Hepatocyte (in vitro differentiated cells): ENCODE measurements around the gene RHEBL1. TPM values are rescaled to one million over a fixed set of nuclear protein-coding genes. Genes with fewer than 3 reads are reported as not detected.
A peak's percentile ranks its signal among the peaks of the same experiment; 100 is the strongest.

Source experiments
- DNase-seq: peaks from one replicate; pipeline ENCODE4 v3.0.0-alpha.2; 2016; ENCODE audit warnings: low spot score
- H2AFZ ChIP-seq: fragments of 200-600 bp; sonication (generic); 2 replicates; pipeline ENCODE4 v1.6.0; 2016; ENCODE audit warnings: antibody characterized with exemption, mild to moderate bottlenecking
- H3K27ac ChIP-seq: fragments of 200-600 bp; sonication (generic); 2 replicates; pipeline ENCODE4 v1.5.1; 2016; ENCODE audit warnings: mild to moderate bottlenecking
- H3K27me3 ChIP-seq: fragments of 200-600 bp; sonication (generic); 2 replicates; pipeline ENCODE4 v1.6.1; 2016
- H3K36me3 ChIP-seq: fragments of 200-600 bp; sonication (generic); replicated peaks from 2 replicates; pipeline ENCODE4 v1.5.1; 2016; ENCODE audit warnings: low read depth; ENCODE audit not compliant: insufficient read depth
- H3K4me1 ChIP-seq: fragments of 200-600 bp; sonication (generic); 2 replicates; pipeline ENCODE4 v1.5.1; 2016; ENCODE audit warnings: mild to moderate bottlenecking, moderate library complexity; ENCODE audit not compliant: insufficient read depth
- H3K4me2 ChIP-seq: fragments of 200-600 bp; sonication (generic); 2 replicates; pipeline ENCODE4 v1.6.0; 2016
- H3K4me3 ChIP-seq: fragments of 200-600 bp; sonication (generic); 2 replicates; pipeline ENCODE4 v1.5.1; 2016; ENCODE audit warnings: mild to moderate bottlenecking
- H3K79me2 ChIP-seq: fragments of 200-600 bp; sonication (generic); 2 replicates; pipeline ENCODE4 v1.6.0; 2017; ENCODE audit warnings: mild to moderate bottlenecking
- H3K9me2 ChIP-seq: fragments of 200-600 bp; sonication (generic); replicated peaks from 2 replicates; pipeline ENCODE4 v1.6.0; 2017; ENCODE audit warnings: mild to moderate bottlenecking; ENCODE audit not compliant: insufficient read depth
- H3K9me3 ChIP-seq: fragments of 200-600 bp; sonication (generic); 2 replicates; pipeline ENCODE4 v1.5.1; 2016; ENCODE audit warnings: low read depth, mild to moderate bottlenecking
- H4K20me1 ChIP-seq: fragments of 200-600 bp; sonication (generic); 2 replicates; pipeline ENCODE4 v1.6.0; 2016; ENCODE audit warnings: mild to moderate bottlenecking; ENCODE audit not compliant: insufficient read depth, poor library complexity, severe bottlenecking
- CTCF ChIP-seq: fragments of 200-600 bp; sonication (generic); IDR thresholded peaks from 2 replicates; pipeline ENCODE4 v1.5.1; 2016; ENCODE audit warnings: antibody characterized with exemption, mild to moderate bottlenecking; ENCODE audit not compliant: poor library complexity
- EZH2 ChIP-seq: fragments of 200-600 bp; sonication (generic); IDR thresholded peaks from 2 replicates; pipeline ENCODE4 v1.6.1; 2016; ENCODE audit warnings: antibody characterized with exemption, mild to moderate bottlenecking, borderline replicate concordance
- EZH2phosphoT487 ChIP-seq: fragments of 200-600 bp; sonication (generic); IDR thresholded peaks from one replicate; pipeline ENCODE4 v1.6.1; 2018; ENCODE audit warnings: antibody characterized with exemption, mild to moderate bottlenecking, low read depth, moderate library complexity; ENCODE audit not compliant: unreplicated experiment, severe bottlenecking
- WGBS: methylation state at CpG from one replicate; pipeline ENCODE4 v1.1.6; 2016; ENCODE audit warnings: low lambda C conversion rate; ENCODE audit errors: missing lambda C conversion rate; 5-methylcytosine and 5-hydroxymethylcytosine counted together
- polyA plus RNA-seq: library from polyadenylated mRNA; unstranded; fragments of >200 nt; fragmentation: Nextera tagmentation; extraction: Ambion mirVana; gene quantifications from 2 replicates; pipeline ENCODE4 v1.2.1, GENCODE V29; 2016
- total RNA-seq: library from RNA; depleted of rRNA; stranded (reverse); fragments of >200 nt; gene quantifications from 2 replicates; pipeline ENCODE4 v1.2.3, GENCODE V29; 2014

Gene RHEBL1
- total and polyA plus RNA-seq, 2 experiments from 2014 or later = 0.30 TPM; not detected in 1

GRCh38 chr12:49100380-49100779 lies 30.6 kb upstream of the RHEBL1 start:
- H3K4me3 ChIP-seq = no peak overlapping the region
- no peaks in the 10 kb centered on the region for H3K36me3 ChIP-seq
- H3K27ac ChIP-seq = no peak overlapping the region
- H2AFZ ChIP-seq = no peak overlapping the region
- no peak for DNase-seq
- H3K27me3 ChIP-seq = peaks cover 4% of the 10 kb centered on the region
- peaks cover 8% of the 10 kb centered on the region for H4K20me1 ChIP-seq
- TF ChIP-seq EZH2 = no peak
- no peak for TF ChIP-seq CTCF
- no peak for TF ChIP-seq EZH2phosphoT487
- WGBS = 87% methylated on average over 6 of the region's 6 CpGs
- H3K4me1 ChIP-seq = no peaks in the 10 kb centered on the region
- H3K4me2 ChIP-seq = no peak overlapping the region
- H3K9me3 ChIP-seq = no peaks in the 10 kb centered on the region
- H3K9me2 ChIP-seq = no peaks in the 10 kb centered on the region
- peaks cover 9% of the 10 kb centered on the region for H3K79me2 ChIP-seq

GRCh38 chr12:49098703-49099102 lies 28.9 kb upstream of the RHEBL1 start:
- H3K4me1 ChIP-seq = peaks cover 10% of the 10 kb centered on the region
- H3K27me3 ChIP-seq = peaks cover 21% of the 10 kb centered on the region
- H3K79me2 ChIP-seq = no peaks in the 10 kb centered on the region
- WGBS = 94% methylated on average over 2 of the region's 2 CpGs
- H3K36me3 ChIP-seq = no peaks in the 10 kb centered on the region
- no peak overlapping the region for H2AFZ ChIP-seq
- TF ChIP-seq EZH2 (no peak), CTCF (no peak), EZH2phosphoT487 (no peak)
- H4K20me1 ChIP-seq = no peaks in the 10 kb centered on the region
- DNase-seq = no peak
- no peak overlapping the region for H3K4me2 ChIP-seq
- no peak overlapping the region for H3K27ac ChIP-seq
- H3K4me3 ChIP-seq = no peak overlapping the region
- H3K9me2 ChIP-seq = no peaks in the 10 kb centered on the region
- H3K9me3 ChIP-seq = no peaks in the 10 kb centered on the region

GRCh38 chr12:49098035-49098451 lies 28.3 kb upstream of the RHEBL1 start:
- H3K79me2 ChIP-seq = no peaks in the 10 kb centered on the region
- H4K20me1 ChIP-seq = no peaks in the 10 kb centered on the region
- H3K4me3 ChIP-seq = no peak overlapping the region
- 73% methylated on average over 4 of the region's 4 CpGs for WGBS
- H3K36me3 ChIP-seq = no peaks in the 10 kb centered on the region
- TF ChIP-seq CTCF = peak; percentile 55
- TF ChIP-seq EZH2phosphoT487 = no peak
- H3K4me2 ChIP-seq = no peak overlapping the region
- no peak overlapping the region for H3K27ac ChIP-seq
- peaks cover 10% of the 10 kb centered on the region for H3K4me1 ChIP-seq
- H3K9me2 ChIP-seq = no peaks in the 10 kb centered on the region
- DNase-seq = peak; percentile 55
- no peaks in the 10 kb centered on the region for H3K9me3 ChIP-seq
- no peak overlapping the region for H2AFZ ChIP-seq
- H3K27me3 ChIP-seq = peaks cover 27% of the 10 kb centered on the region

- Histone ChIP-seq H3K27ac (no peak overlapping the region), H3K9me2 (no peaks in the 10 kb centered on the region), H3K36me3 (no peaks in the 10 kb centered on the region), H3K79me2 (no peaks in the 10 kb centered on the region), H3K27me3 (peaks cover 34% of the 10 kb centered on the region), H3K4me2 (no peak overlapping the region), H4K20me1 (no peaks in the 10 kb centered on the region), H2AFZ (no peak overlapping the region), H3K9me3 (no peaks in the 10 kb centered on the region), H3K4me3 (no peak overlapping the region), H3K4me1 (peaks cover 10% of the 10 kb centered on the region)
- 95% methylated on average over 3 of the region's 3 CpGs for WGBS
- TF ChIP-seq EZH2 (no peak), CTCF (no peak), EZH2phosphoT487 (no peak)
- no peak for DNase-seq
These were observed 27.6 kb upstream of the RHEBL1 start for GRCh38 chr12:49097381-49097780.
